ENCODE data around the gene RTN4RL1. TPM values are rescaled to one million over a fixed set of nuclear protein-coding genes. Genes with fewer than 3 reads are reported as not detected.

Gene RTN4RL1
- total RNA-seq, 2 donors from 2014 or later: 3.1 to 3.6 TPM

GRCh38 chr17:1976000-1976682 lies 49.0 kb downstream of the RTN4RL1 start:
- Histone ChIP-seq H3K4me3 (no peak overlapping the region), H3K36me3 (replicated peaks in 1 of 2; ENCODE audit: insufficient read depth in 1 of 2, low read depth in 2 of 2) (no peaks in the 10 kb centered on the region), H3K27ac (no peak overlapping the region), H3K9me3 (no peaks in the 10 kb centered on the region), H3K27me3 (no peaks in the 10 kb centered on the region), H3K4me1 (peaks cover 7% of the 10 kb centered on the region)
- DNase-seq (no peak), ATAC-seq (no peak)
- WGBS, 2 donors: 71 to 88% methylated on average over 2 to 4 of the region's 4 CpGs
- intact Hi-C loops (cut with DNase I): no loop called here
- TF ChIP-seq CTCF (IDR thresholded peaks at IDR 0.05) (no peak), POLR2A (IDR thresholded peaks at IDR 0.05) (no peak)

GRCh38 chr17:1975573-1975972 lies 49.6 kb downstream of the RTN4RL1 start:
- TF ChIP-seq POLR2A (IDR thresholded peaks at IDR 0.05) (no peak), CTCF (IDR thresholded peaks at IDR 0.05) (no peak)
- Histone ChIP-seq H3K27me3 (no peaks in the 10 kb centered on the region), H3K27ac (no peak overlapping the region), H3K9me3 (no peaks in the 10 kb centered on the region), H3K36me3 (replicated peaks in 1 of 2; ENCODE audit: insufficient read depth in 1 of 2, low read depth in 2 of 2) (no peaks in the 10 kb centered on the region), H3K4me1 (peaks cover 7% of the 10 kb centered on the region), H3K4me3 (no peak overlapping the region)
- DNase-seq: no peak
- intact Hi-C loops (cut with DNase I): no loop called here
- ATAC-seq: no peak
- WGBS, 2 donors: 83 to 88% methylated on average over 10 of the region's 10 CpGs

GRCh38 chr17:1972487-1973160 lies 52.5 kb downstream of the RTN4RL1 start:
- DNase-seq (no peak), ATAC-seq (no peak)
- no peaks in the 10 kb centered on the region for H3K36me3 ChIP-seq (replicated peaks in 1 of 2; ENCODE audit: insufficient read depth in 1 of 2, low read depth in 2 of 2)
- H3K4me3 ChIP-seq: no peak overlapping the region
- H3K27ac ChIP-seq: no peak overlapping the region
- intact Hi-C loops (cut with DNase I): no loop called here
- H3K4me1 ChIP-seq: peaks cover 8% of the 10 kb centered on the region
- TF ChIP-seq POLR2A (IDR thresholded peaks at IDR 0.05): no peak
- no peak for TF ChIP-seq CTCF (IDR thresholded peaks at IDR 0.05)
- 68 to 73% methylated on average over 20 to 23 of the region's 23 CpGs for WGBS, 2 donors
- H3K27me3 ChIP-seq: no peaks in the 10 kb centered on the region
- H3K9me3 ChIP-seq: no peaks in the 10 kb centered on the region

GRCh38 chr17:1970843-1971384 lies 54.2 kb downstream of the RTN4RL1 start:
- no peak for DNase-seq
- intact Hi-C loops (cut with DNase I): no loop called here

More at GRCh38 chr17:1970843-1971384, 54.2 kb downstream of the RTN4RL1 start:
- no peaks in the 10 kb centered on the region for H3K36me3 ChIP-seq (replicated peaks in 1 of 2; ENCODE audit: insufficient read depth in 1 of 2, low read depth in 2 of 2)
- no peak for ATAC-seq
- no peak overlapping the region for H3K27ac ChIP-seq
- H3K4me3 ChIP-seq: no peak overlapping the region
- peaks cover 19% of the 10 kb centered on the region for H3K4me1 ChIP-seq
- no peaks in the 10 kb centered on the region for H3K9me3 ChIP-seq
- 86 to 90% methylated on average over 12 of the region's 12 CpGs for WGBS, 2 donors
- H3K27me3 ChIP-seq: no peaks in the 10 kb centered on the region
- no peak for TF ChIP-seq CTCF (IDR thresholded peaks at IDR 0.05)
- TF ChIP-seq POLR2A (IDR thresholded peaks at IDR 0.05): no peak
